Measurements from ENCODE around the gene KCNMA1. TPM values are rescaled to one million over a fixed set of nuclear protein-coding genes. Genes with fewer than 3 reads are reported as not detected.

Gene KCNMA1
- total RNA-seq, 4 donors from 2014 or later, result 66.8 to 96.5 (median 78.9) TPM

DNA sequence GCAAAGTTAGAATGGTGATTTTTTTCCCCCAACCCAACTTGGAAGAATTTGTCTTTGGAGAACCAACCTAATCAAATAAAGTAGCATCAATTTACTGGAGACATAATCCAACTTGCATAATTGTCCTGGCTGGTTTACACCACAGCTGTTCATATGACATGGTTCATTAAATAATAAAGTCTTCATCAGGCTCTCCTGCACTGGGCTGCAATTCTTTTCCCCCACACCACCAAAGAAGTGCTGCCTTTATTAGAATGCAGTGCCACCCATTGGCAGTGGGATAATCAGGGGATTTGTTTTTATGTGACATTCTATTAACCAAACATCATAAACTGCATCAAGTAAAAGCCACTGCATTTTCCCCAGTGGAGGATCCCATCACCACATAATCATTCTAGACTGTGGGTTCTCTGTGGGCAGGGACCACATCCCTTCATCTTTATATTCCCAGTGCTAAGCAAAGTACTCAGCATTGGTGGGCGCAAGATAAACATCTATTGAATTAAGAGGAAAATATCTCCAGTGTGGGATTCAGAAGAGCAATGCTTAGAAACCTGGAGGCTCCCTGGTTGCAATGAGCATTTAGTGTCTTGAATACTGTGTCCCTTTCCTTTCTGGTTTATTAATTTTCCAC, 322.0 kb downstream of the KCNMA1 start:
- Histone ChIP-seq H3K27me3 (no peaks in the 10 kb centered on the region), H3K27ac (no peak overlapping the region), H3K36me3 (no peaks in the 10 kb centered on the region), H3K9me3 (no peaks in the 10 kb centered on the region), H3K4me1 (peaks cover 22 to 27% of the 10 kb centered on the region in 2 donors), H3K4me3 (no peak overlapping the region)
- ATAC-seq (no peak), DNase-seq (no peak)
- in situ Hi-C loops (cut with MboI; ENCODE audit: low sequenced_read_pairs in 4 of 4), result no loop called here
- intact Hi-C loops (cut with DNase I; ENCODE audit: low total_unique reads), result no loop called here
- no peak for TF ChIP-seq POLR2A (IDR thresholded peaks at IDR 0.05)
- TF ChIP-seq, protein P1, sequence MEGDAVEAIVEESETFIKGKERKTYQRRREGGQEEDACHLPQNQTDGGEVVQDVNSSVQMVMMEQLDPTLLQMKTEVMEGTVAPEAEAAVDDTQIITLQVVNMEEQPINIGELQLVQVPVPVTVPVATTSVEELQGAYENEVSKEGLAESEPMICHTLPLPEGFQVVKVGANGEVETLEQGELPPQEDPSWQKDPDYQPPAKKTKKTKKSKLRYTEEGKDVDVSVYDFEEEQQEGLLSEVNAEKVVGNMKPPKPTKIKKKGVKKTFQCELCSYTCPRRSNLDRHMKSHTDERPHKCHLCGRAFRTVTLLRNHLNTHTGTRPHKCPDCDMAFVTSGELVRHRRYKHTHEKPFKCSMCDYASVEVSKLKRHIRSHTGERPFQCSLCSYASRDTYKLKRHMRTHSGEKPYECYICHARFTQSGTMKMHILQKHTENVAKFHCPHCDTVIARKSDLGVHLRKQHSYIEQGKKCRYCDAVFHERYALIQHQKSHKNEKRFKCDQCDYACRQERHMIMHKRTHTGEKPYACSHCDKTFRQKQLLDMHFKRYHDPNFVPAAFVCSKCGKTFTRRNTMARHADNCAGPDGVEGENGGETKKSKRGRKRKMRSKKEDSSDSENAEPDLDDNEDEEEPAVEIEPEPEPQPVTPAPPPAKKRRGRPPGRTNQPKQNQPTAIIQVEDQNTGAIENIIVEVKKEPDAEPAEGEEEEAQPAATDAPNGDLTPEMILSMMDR (IDR thresholded peaks at IDR 0.05 in 4 of 5, conservative IDR thresholded peaks at IDR 0.05 in 1 of 5), result no peak

DNA sequence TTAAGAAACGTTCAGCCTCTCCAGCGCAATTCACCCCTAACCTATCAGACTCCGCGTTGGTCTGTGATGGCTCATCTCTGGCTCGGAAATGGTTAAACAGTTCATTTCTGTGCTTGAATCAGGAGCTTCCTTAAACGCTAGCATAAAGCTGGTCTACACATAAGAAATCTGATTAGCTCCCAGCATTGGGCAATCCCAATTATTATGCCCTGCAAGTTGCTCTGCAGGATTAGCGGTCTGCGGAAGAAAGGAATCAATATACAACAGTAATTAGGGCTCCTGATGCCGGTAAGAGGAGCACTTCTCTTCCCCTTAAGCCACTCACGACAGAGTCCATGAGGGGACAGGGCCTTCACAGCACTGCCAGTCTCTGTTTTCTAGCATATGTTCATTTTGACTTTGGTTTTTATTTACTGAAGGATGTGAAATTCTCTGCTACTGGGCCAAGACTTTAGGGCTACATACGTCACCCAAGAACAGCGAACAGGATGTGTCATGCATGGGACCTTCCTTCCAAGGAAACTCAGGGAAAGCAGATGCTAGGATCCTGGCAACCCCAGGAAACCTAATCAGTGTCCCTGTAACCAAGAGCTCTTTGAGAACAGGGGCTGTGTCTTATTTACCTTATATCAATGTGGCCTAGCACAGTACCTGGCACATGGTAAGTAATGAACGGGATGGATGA, 324.4 kb downstream of the KCNMA1 start:
- Histone ChIP-seq H3K4me3 (no peak overlapping the region), H3K9me3 (no peaks in the 10 kb centered on the region), H3K4me1 (peaks cover 6 to 13% of the 10 kb centered on the region in 2 donors), H3K36me3 (no peaks in the 10 kb centered on the region), H3K27ac (no peak overlapping the region), H3K27me3 (no peaks in the 10 kb centered on the region)
- TF ChIP-seq POLR2A (IDR thresholded peaks at IDR 0.05), result no peak
- TF ChIP-seq, protein P1 (IDR thresholded peaks at IDR 0.05 in 4 of 5, conservative IDR thresholded peaks at IDR 0.05 in 1 of 5), result no peak
- ATAC-seq, result no peak
- intact Hi-C loops (cut with DNase I; ENCODE audit: low total_unique reads), result no loop called here
- DNase-seq, result no peak
- in situ Hi-C loops (cut with MboI; ENCODE audit: low sequenced_read_pairs in 4 of 4), result no loop called here

DNA sequence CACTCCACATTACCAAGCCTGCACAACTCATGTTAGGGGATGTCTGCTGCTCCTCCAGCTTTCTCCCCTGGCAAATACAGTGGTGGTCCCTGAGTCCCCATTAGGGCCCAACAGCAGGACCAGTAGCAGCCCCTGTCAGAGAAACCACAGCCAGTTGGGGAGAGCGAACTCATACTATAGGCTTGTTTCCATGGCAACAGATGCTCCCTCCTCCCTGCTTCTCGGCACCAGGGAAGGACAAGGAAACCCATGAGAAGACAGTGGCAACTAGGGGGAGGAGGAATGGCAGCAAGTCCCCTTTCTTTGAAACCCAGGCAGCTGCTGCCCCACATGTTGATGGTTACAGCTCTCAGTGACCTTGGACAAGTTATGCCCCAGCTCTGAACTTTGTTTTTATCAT, 326.4 kb downstream of the KCNMA1 start:
- ATAC-seq, result no peak
- no peak overlapping the region for H3K4me3 ChIP-seq
- no peak overlapping the region for H3K27ac ChIP-seq
- TF ChIP-seq POLR2A (IDR thresholded peaks at IDR 0.05), result no peak
- TF ChIP-seq, protein P1 (IDR thresholded peaks at IDR 0.05 in 4 of 5, conservative IDR thresholded peaks at IDR 0.05 in 1 of 5), result no peak
- H3K36me3 ChIP-seq, result no peaks in the 10 kb centered on the region
- in situ Hi-C loops (cut with MboI; ENCODE audit: low sequenced_read_pairs in 4 of 4) (no loop called here), intact Hi-C loops (cut with DNase I; ENCODE audit: low total_unique reads) (no loop called here)
- peaks cover 6 to 12% of the 10 kb centered on the region in 2 donors for H3K4me1 ChIP-seq
- H3K9me3 ChIP-seq, result no peaks in the 10 kb centered on the region
- DNase-seq, result no peak
- no peaks in the 10 kb centered on the region for H3K27me3 ChIP-seq

DNA sequence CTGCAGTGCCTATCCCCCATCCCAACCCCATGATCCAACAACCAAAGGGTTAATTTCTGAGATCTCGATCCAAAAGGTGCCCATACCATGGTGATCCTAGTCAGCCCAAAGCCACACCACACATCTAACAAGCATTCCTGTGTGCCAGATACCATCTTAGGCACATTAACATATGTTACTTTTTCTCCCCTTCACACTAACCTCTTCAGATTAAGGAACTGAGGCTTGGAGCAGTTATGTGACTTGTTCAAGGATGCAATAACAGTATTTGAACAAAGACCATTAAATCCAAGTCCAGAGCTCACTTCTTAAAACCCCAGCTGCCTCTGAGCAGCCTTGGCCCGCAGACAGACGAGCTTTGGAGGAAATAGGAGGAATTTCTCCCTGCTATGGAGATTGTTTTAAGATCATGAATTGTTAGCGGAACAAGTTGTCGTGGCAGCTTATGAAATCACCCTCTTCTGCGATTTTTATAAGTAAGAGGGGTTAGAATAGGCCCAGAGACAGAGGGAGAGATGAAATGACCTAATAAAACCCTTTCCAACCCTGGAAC, 327.2 kb downstream of the KCNMA1 start:
- TF ChIP-seq POLR2A (IDR thresholded peaks at IDR 0.05), result no peak
- TF ChIP-seq, protein P1 (IDR thresholded peaks at IDR 0.05 in 4 of 5, conservative IDR thresholded peaks at IDR 0.05 in 1 of 5), result no peak
- Histone ChIP-seq H3K27ac (no peak overlapping the region), H3K4me3 (no peak overlapping the region), H3K4me1 (peaks cover 0 to 5% of the 10 kb centered on the region in 2 donors), H3K36me3 (no peaks in the 10 kb centered on the region), H3K9me3 (no peaks in the 10 kb centered on the region), H3K27me3 (no peaks in the 10 kb centered on the region)
- intact Hi-C loops (cut with DNase I; ENCODE audit: low total_unique reads) (no loop called here), in situ Hi-C loops (cut with MboI; ENCODE audit: low sequenced_read_pairs in 4 of 4) (no loop called here)
- DNase-seq (no peak), ATAC-seq (no peak)
